ENCODE data around the gene NONO.
"Not testable (repeated sequence)": the region's sequence is repeated elsewhere in the genome, so short reads cannot be mapped to it uniquely, and the experiment has no call there.

The NONO gene

GRCh38 chrX:71256051-71256450 lies 27.4 kb upstream of the NONO start:
- TF ChIP-seq, protein P1, sequence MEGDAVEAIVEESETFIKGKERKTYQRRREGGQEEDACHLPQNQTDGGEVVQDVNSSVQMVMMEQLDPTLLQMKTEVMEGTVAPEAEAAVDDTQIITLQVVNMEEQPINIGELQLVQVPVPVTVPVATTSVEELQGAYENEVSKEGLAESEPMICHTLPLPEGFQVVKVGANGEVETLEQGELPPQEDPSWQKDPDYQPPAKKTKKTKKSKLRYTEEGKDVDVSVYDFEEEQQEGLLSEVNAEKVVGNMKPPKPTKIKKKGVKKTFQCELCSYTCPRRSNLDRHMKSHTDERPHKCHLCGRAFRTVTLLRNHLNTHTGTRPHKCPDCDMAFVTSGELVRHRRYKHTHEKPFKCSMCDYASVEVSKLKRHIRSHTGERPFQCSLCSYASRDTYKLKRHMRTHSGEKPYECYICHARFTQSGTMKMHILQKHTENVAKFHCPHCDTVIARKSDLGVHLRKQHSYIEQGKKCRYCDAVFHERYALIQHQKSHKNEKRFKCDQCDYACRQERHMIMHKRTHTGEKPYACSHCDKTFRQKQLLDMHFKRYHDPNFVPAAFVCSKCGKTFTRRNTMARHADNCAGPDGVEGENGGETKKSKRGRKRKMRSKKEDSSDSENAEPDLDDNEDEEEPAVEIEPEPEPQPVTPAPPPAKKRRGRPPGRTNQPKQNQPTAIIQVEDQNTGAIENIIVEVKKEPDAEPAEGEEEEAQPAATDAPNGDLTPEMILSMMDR (IDR thresholded peaks at IDR 0.05; ENCODE audit: low read depth, low read length, missing control alignments): no peak
- DNase-seq (ENCODE audit: low read depth): no peak
- no peak overlapping the region for H3K4me3 ChIP-seq (ENCODE audit: low read depth, low read length)

DNA sequence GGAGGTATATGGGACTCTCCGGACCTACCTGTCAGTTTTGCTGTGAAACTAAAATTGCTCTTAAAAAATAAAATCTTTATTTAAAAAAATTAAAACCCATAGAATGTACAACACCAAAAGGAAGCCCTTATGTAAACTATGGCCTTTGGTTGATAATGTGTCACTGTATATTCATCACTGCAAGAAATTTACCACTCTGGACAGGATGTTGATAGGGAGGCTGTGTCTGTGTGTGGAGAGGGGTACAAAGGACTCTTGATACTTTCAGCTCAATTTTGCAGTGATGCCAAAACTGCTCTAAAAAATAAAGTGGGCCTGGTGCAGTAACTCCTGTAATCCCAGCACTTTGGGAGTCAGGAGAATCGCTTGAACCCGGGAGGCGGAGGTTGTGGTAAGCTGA lies 26.6 kb upstream of the NONO start:
- TF ChIP-seq, protein P1 (IDR thresholded peaks at IDR 0.05; ENCODE audit: low read depth, low read length, missing control alignments): no peak
- no peak for DNase-seq (ENCODE audit: low read depth)
- H3K4me3 ChIP-seq (ENCODE audit: low read depth, low read length): no peak overlapping the region

GRCh38 chrX:71268624-71269023 lies 14.8 kb upstream of the NONO start:
- DNase-seq (ENCODE audit: low read depth); H3K4me3 ChIP-seq (ENCODE audit: low read depth, low read length): not testable (repeated sequence)

DNA sequence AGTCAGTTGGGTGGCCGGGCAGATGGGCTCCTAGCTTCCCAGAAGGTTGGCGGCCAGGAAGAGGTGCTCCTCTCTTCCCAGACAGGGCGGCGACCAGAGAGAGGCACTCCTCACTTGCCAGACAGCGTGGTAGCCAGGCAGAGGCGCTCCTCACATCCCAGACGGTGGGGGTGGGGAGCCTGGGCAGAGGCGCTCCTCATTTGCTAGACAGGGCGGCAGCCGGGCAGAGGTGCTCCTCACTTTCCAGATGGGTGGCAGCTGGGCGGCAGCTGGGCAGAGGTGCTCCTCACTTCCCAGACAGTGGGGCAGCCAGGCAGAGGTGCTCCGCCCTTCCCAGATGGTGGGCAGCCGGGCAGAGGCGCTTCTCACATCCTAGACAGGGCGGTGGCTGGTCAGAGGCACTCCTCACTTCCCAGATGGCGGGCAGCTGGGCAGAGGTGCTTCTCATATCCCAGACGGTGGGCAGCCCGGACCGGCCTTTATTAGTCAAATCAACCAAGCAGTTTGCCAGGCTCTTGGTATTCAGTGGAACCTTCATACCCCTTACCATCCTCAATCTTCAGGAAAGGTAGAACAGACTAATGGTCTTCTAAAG lies 13.5 kb upstream of the NONO start:
- TF ChIP-seq, protein P1 (IDR thresholded peaks at IDR 0.05; ENCODE audit: low read depth, low read length, missing control alignments): no peak
- no peak overlapping the region for H3K4me3 ChIP-seq (ENCODE audit: low read depth, low read length)

GRCh38 chrX:71272313-71272712 lies 11.1 kb upstream of the NONO start:
- not testable (repeated sequence) for DNase-seq (ENCODE audit: low read depth); H3K4me3 ChIP-seq (ENCODE audit: low read depth, low read length)

More for the DNA sequence above, 13.5 kb upstream of the NONO start:
- no peak for DNase-seq (ENCODE audit: low read depth)

- H3K4me3 ChIP-seq (ENCODE audit: low read depth, low read length); DNase-seq (ENCODE audit: low read depth): not testable (repeated sequence)
Observed at GRCh38 chrX:71281300-71281699, 2.1 kb upstream of the NONO start.

DNA sequence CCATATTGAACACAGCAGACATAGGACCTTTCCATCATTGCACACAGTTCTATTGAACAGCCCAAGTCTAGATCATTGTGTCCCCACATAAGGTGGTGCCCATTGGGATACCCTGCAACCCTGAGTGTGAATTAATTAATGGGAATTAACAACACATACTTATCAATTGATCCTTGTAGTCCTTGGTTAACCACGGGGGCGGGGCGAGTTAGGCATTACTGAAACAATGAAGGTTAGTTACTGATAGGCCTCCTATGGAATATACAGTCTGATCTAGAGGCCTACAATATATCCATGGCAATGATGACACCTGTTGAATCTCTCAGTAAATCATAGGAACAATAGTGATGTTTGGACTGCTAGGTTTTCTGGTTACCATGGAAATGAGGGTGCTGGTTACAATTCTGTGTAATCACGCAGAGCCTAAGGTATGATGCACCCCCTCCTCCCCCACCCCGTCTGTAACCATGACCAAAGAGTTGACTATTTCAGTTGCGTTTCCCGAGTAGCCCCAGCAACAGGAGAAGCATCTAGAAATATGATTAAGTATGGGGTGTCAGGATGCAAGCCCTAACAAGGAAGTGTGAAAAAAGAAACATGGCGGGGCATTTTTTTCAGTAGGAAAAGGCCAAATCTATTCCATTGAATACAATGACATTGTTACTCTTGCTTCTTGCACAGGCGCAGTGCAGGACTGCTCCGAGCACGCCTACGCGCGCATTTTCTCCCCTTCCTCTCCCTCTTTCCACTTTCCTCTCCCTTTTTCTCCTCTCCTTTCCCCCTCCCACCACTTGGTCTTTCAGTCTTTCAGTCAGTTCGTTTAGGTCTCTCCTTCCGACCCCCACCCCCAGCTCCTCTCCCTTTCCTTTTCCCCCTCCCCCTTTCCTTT lies 677 bp upstream of the NONO start:
- TF ChIP-seq, protein P1 (IDR thresholded peaks at IDR 0.05; ENCODE audit: low read depth, low read length, missing control alignments): no peak
- peak overlapping the region; percentile 48 for H3K4me3 ChIP-seq (ENCODE audit: low read depth, low read length)
- DNase-seq (ENCODE audit: low read depth): peak; percentile 21

GRCh38 chrX:71285929-71286328 lies 2.5 kb downstream of the NONO start:
- no peak for DNase-seq (ENCODE audit: low read depth)
- peak overlapping the region; percentile 94; the same call in 1 of the 2 replicates for H3K4me3 ChIP-seq (ENCODE audit: low read depth, low read length)
- TF ChIP-seq, protein P1 (IDR thresholded peaks at IDR 0.05; ENCODE audit: low read depth, low read length, missing control alignments): no peak
